Ishikawa (cell line): ENCODE data around the gene LAMB4.

ENCODE experiments used
- CEBPB ChIP-seq: IDR thresholded peaks from 2 replicates; pipeline ENCODE4 v1.6.1; 2012
- CREB1 ChIP-seq: IDR thresholded peaks from 2 replicates; pipeline ENCODE4 v1.6.1; 2012; ENCODE audit warnings: low read depth
- EGR1 ChIP-seq: IDR thresholded peaks from 2 replicates; pipeline ENCODE4 v1.6.1; 2012
- EP300 ChIP-seq: IDR thresholded peaks from 2 replicates; pipeline ENCODE4 v1.6.1; 2012; ENCODE audit warnings: borderline replicate concordance
- FOXM1 ChIP-seq: IDR thresholded peaks from 2 replicates; pipeline ENCODE4 v1.6.1; 2012; ENCODE audit warnings: low read depth, borderline replicate concordance
- NFIC ChIP-seq: IDR thresholded peaks from 2 replicates; pipeline ENCODE4 v1.6.1; 2012
- RAD21 ChIP-seq: IDR thresholded peaks from 2 replicates; pipeline ENCODE4 v1.6.1; 2012; ENCODE audit warnings: low read depth
- TAF1 ChIP-seq: IDR thresholded peaks from 2 replicates; pipeline ENCODE4 v1.6.1; 2012; ENCODE audit warnings: low read depth, mild to moderate bottlenecking
- TCF12 ChIP-seq: IDR thresholded peaks from 2 replicates; pipeline ENCODE4 v1.6.1; 2012; ENCODE audit warnings: low read depth
- TEAD4 ChIP-seq: IDR thresholded peaks from 2 replicates; pipeline ENCODE4 v1.6.1; 2012
- YY1 ChIP-seq: IDR thresholded peaks from 2 replicates; pipeline ENCODE4 v1.6.1; 2012; ENCODE audit warnings: low read depth
- ZBTB7A ChIP-seq: IDR thresholded peaks from 2 replicates; pipeline ENCODE4 v1.6.1; 2012; ENCODE audit warnings: low read depth
- TF ChIP-seq, protein P1 (sequence below): IDR thresholded peaks from 2 replicates; pipeline ENCODE4 v1.6.1; 2012
- TF ChIP-seq, protein P2 (sequence below): IDR thresholded peaks from 2 replicates; pipeline ENCODE4 v1.6.1; 2012; ENCODE audit warnings: low read depth, mild to moderate bottlenecking
- TF ChIP-seq, protein P3 (sequence below): IDR thresholded peaks from 2 replicates; pipeline ENCODE4 v1.6.1; 2012

Gene LAMB4

DNA sequence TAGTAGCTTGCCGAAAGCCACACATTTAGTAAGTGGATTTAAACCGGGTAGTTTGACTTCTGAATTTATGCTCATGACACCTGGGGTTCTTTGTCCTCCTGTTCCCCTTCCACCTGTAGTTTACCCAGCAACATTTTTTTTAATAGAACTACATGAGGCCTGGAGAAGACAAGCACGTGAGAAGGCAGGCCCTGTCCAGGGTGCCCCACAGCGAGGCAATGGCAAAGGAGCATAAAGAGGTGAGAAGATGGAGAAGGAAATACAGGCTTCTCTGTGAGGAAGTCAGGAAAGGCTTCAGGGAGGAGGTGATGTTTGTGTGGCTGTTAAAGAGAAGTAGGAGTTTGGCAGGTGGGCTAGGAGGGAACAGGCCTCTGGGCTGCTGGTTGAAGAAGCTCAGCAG lies 76.9 kb downstream of the LAMB4 start:
- TF ChIP-seq NFIC (no peak), FOXM1 (no peak), CREB1 (no peak)
- TF ChIP-seq, protein P1, sequence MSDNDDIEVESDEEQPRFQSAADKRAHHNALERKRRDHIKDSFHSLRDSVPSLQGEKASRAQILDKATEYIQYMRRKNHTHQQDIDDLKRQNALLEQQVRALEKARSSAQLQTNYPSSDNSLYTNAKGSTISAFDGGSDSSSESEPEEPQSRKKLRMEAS: no peak

DNA sequence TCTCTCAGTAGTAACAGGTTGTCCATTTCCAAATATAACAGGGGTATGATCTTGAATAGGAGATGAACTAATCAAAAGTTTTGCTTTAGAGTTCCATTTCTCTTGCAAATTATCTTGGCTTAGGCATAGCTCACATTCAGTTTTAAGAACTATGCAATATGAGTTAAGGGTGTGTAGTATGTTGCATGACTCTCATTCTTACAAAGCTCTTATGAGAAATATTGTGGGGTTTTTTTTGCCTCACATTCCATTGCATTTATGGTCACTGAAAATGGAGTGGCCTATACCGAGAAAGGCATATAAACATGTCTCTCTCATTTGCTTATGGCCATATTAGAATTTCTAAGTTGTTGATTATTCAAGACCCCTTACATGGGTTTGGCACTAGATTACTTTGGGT lies 78.7 kb downstream of the LAMB4 start:
- no peak for TF ChIP-seq TEAD4
- no peak for TF ChIP-seq EGR1
- no peak for TF ChIP-seq CEBPB
- TF ChIP-seq, protein P1: no peak
- TF ChIP-seq FOXM1: no peak
- TF ChIP-seq, protein P2, sequence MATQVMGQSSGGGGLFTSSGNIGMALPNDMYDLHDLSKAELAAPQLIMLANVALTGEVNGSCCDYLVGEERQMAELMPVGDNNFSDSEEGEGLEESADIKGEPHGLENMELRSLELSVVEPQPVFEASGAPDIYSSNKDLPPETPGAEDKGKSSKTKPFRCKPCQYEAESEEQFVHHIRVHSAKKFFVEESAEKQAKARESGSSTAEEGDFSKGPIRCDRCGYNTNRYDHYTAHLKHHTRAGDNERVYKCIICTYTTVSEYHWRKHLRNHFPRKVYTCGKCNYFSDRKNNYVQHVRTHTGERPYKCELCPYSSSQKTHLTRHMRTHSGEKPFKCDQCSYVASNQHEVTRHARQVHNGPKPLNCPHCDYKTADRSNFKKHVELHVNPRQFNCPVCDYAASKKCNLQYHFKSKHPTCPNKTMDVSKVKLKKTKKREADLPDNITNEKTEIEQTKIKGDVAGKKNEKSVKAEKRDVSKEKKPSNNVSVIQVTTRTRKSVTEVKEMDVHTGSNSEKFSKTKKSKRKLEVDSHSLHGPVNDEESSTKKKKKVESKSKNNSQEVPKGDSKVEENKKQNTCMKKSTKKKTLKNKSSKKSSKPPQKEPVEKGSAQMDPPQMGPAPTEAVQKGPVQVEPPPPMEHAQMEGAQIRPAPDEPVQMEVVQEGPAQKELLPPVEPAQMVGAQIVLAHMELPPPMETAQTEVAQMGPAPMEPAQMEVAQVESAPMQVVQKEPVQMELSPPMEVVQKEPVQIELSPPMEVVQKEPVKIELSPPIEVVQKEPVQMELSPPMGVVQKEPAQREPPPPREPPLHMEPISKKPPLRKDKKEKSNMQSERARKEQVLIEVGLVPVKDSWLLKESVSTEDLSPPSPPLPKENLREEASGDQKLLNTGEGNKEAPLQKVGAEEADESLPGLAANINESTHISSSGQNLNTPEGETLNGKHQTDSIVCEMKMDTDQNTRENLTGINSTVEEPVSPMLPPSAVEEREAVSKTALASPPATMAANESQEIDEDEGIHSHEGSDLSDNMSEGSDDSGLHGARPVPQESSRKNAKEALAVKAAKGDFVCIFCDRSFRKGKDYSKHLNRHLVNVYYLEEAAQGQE: no peak
- no peak for TF ChIP-seq RAD21
- no peak for TF ChIP-seq CREB1
- no peak for TF ChIP-seq TCF12
- TF ChIP-seq TAF1: no peak
- TF ChIP-seq, protein P3, sequence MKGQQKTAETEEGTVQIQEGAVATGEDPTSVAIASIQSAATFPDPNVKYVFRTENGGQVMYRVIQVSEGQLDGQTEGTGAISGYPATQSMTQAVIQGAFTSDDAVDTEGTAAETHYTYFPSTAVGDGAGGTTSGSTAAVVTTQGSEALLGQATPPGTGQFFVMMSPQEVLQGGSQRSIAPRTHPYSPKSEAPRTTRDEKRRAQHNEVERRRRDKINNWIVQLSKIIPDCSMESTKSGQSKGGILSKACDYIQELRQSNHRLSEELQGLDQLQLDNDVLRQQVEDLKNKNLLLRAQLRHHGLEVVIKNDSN: no peak
- no peak for TF ChIP-seq ZBTB7A
- TF ChIP-seq NFIC: no peak
- no peak for TF ChIP-seq EP300
- TF ChIP-seq YY1: no peak

DNA sequence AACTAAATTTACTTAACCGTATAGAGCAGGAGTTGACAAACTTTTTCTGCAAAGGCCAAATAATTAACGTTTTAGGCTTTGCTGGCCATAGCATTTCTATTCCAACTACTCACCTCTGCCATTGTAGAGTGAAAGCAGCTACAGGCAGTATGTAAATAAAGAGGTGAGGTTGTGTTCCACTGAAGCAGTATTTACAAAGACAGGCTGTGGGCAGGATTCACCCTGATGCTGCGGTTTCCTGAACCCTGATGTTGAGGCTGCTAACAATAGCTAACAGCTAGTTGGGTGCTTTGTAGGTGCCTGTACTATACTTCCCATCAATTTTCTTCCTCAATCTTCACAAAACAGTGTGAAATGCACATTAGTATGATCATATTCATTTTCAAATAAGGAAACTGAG lies 80.2 kb downstream of the LAMB4 start:
- TF ChIP-seq NFIC (no peak), TEAD4 (no peak), RAD21 (no peak), FOXM1 (no peak), EP300 (no peak), EGR1 (no peak)
- TF ChIP-seq, protein P3: no peak
- TF ChIP-seq, protein P1: no peak

DNA sequence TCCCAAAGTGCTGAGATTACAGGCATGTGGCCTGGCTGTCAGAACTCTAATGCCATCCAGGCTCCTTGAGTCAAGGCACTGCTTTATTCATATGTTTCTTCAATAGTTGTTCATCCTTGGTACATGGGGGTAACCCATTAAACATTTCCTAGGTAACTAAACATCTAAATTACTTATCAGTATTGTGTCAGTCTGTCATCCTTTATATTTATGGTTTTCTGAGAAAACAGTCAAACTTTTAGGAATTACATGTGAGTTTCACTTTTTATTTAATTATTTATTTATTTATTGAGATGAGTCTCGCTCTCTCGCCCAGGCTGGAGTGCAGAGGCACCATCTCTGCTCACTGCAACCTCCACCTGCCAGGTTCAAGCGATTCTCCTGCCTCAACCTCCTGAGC lies 81.7 kb downstream of the LAMB4 start:
- TF ChIP-seq CEBPB (no peak), FOXM1 (no peak), TCF12 (no peak), ZBTB7A (no peak), CREB1 (no peak), RAD21 (no peak), YY1 (no peak), TAF1 (no peak), EP300 (no peak), EGR1 (no peak)
- TF ChIP-seq, protein P3: no peak
- TF ChIP-seq, protein P2: no peak
- TF ChIP-seq, protein P1: no peak

DNA sequence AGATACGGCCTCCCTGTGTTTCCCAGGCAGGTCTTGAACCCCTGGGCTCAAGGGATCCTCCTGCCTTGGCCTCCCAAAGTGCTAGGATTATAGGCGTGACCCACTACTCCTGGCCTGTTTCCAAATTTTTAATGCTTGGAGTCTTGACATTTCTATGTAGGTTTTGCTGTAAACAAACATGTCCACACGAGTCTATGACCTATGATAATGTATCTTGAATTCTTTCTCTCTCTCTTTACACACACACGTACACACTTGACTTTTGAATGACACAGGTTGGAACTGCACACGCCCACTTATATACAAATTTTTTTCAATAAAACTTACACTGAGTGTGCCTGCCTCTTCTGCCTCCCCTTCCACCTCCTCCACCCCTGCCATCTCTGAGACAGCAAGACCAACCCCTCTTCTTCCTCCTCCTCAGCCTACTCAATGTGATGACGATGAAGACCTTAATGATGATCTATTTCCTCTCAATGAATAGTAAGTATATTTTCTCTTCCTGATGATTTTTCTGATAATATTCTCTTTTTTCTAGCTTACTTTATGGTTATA lies 83.1 kb downstream of the LAMB4 start:
- TF ChIP-seq EGR1 (no peak), TAF1 (no peak), ZBTB7A (no peak), FOXM1 (no peak), TCF12 (no peak), YY1 (no peak), CEBPB (no peak), TEAD4 (no peak), EP300 (no peak), CREB1 (no peak)
- TF ChIP-seq, protein P2: no peak
- TF ChIP-seq, protein P3: no peak
